VCaP (cell line): ENCODE data around the gene TIMM50.
"Not testable (repeated sequence)": the region's sequence is repeated elsewhere in the genome, so short reads cannot be mapped to it uniquely, and the experiment has no call there.

Experiments
- H3K27ac ChIP-seq: fragments of 450-650 bp; 2 replicates; pipeline ENCODE4 v1.5.1; 2017
- TF ChIP-seq, protein P1 (sequence below): fragments of 450-650 bp; conservative IDR thresholded peaks from 2 replicates; pipeline ENCODE4 v1.5.1; 2017; ENCODE audit warnings: mild to moderate bottlenecking, moderate library complexity

Gene TIMM50

DNA sequence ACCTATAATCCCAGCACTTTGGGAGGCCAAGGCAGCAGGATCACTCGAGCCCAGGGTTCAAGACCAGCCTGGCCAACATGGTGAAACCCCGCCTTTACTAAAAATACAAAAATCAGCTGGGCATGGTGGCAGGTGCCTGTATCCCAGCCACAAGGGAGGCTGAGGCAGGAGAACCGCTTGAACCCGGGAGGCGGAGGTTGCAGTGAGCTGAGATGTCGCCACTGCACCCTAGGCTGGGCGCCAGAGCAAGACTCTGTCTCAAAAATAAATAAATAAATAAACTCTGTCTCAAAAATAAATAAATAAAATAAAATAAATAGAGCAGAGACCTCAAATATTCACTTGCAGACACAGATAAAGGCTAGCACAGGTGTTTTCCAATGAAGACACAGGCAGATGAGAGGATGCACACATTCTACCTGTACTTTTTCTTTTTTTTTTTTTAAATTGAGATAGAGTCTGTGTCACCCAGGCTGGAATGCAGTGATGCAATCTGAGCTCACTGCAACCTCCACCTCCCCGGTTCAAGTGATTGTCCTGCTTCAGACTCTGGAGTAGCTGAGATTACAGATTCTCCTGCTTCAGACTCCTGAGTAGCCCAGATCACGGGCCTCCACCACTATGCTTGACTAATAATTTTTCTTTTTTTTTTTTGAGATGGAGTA is 42.2 kb upstream of the TIMM50 start:
- H3K27ac ChIP-seq = no peak overlapping the region
- TF ChIP-seq, protein P1, sequence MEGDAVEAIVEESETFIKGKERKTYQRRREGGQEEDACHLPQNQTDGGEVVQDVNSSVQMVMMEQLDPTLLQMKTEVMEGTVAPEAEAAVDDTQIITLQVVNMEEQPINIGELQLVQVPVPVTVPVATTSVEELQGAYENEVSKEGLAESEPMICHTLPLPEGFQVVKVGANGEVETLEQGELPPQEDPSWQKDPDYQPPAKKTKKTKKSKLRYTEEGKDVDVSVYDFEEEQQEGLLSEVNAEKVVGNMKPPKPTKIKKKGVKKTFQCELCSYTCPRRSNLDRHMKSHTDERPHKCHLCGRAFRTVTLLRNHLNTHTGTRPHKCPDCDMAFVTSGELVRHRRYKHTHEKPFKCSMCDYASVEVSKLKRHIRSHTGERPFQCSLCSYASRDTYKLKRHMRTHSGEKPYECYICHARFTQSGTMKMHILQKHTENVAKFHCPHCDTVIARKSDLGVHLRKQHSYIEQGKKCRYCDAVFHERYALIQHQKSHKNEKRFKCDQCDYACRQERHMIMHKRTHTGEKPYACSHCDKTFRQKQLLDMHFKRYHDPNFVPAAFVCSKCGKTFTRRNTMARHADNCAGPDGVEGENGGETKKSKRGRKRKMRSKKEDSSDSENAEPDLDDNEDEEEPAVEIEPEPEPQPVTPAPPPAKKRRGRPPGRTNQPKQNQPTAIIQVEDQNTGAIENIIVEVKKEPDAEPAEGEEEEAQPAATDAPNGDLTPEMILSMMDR = no peak

- H3K27ac ChIP-seq = peak overlapping the region; percentile 95
- TF ChIP-seq, protein P1 = no peak
Observed at GRCh38 chr19:39444598-39445195, 35.9 kb upstream of the TIMM50 start.

DNA sequence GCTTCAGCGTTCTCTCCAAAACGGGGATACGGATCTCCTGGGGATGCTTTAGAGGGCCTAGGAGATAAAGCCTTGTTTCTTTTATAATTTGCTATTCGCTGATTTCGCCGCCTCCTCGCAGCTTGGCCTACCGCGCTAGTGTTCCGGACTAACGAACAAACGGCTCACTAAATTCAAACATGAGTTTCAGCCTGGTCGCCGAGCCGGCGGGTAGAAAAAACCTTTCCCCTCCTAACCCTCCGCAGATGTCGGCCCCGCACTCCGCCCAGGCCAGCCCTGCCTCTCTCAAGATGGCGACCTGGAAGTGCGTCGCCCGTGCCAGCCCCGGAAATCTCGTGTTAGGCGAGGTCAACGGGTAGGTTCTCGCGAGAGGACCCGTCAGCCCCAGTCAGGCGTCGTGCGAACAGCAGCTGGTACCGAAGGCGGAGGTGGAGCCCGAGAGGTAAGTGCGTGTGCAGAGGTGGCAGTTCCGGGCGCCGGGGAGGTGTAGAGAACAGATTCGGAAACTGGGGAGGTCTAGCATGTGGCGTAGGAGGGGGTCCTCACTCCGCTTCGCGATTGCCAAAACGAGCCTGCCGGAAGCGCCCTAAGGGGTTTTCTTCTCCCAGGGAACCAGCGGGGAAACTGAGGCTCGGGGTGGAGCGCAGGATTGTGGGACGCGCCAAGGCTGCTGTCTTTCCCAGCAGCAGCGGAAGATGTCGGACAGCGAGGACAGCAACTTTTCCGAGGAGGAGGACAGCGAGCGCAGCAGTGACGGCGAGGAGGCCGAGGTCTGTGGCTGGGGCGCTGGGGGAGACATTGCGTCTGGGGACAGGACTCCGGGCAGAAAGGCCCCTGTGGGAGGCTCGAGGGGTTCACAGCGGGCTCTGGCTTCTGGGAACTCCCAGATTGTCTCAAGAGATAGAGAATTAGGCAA is 35.2 kb upstream of the TIMM50 start, which contains the start of gene SUPT5H:
Gene SUPT5H (plus strand): TSS at position 387 of the 916 bp plus-strand sequence. CDS start 309 bp downstream, at position 696.
- TF ChIP-seq, protein P1 = no peak
- H3K27ac ChIP-seq = peak within 1 kb of the TSS; percentile 95

- H3K27ac ChIP-seq = peak overlapping the region; percentile 95
- TF ChIP-seq, protein P1 = no peak
Observed at GRCh38 chr19:39446365-39447084, 34.1 kb upstream of the TIMM50 start.

DNA sequence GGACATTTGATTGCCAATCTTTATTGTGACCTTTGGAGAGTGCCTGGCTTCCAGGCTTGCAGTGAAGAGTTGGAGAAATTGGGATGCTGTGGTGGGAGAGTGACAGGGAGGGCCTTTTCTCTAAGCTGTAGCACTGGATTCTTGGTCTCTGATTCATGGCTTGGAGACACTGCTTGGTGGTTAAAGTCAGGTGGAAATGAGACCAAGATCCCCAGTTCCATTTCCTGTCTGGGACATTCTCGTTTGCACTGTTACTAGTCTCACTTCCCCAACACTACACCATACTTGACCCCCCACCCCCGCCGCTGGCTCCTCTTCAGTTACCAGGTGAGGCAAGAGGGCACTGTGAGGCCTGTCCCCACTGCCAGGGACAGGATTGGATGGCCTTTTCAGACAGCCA is 32.4 kb upstream of the TIMM50 start:
- peak overlapping the region; percentile 95 for H3K27ac ChIP-seq

DNA sequence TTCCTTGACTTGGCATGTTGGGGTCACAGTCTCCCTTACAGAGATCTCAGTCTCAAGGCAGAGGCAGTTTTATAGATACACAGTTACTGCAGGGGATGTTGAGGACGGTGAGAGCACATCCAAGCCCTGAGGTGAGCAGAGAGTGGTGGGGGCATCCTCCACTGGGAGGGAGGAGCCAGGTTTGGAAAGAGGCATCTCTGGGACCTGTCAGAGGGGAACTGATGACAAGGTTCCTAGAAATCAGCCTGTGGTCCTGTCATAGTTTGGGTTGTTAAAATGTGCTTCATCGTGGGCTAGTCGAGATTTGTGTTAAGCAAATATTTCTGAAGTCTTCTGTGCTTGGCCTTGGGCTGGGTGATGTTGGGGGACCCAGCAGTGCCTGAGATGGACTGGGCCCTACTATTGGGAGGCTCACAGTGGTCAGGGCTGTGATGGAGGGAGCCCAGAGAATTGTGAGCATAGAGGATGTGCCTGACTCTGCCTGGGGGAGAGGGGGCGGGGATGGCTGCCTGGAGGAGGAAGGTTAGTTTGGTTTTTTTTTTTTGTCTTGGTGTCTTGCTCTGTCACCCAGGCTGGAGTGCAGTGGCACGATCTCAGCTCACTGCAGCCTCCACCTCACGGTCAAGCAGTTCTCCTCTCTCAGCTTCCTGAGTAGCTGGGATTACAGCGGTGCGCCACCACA is 31.4 kb upstream of the TIMM50 start:
- no peak overlapping the region for H3K27ac ChIP-seq
- TF ChIP-seq, protein P1 = no peak

More for the DNA sequence above, 32.4 kb upstream of the TIMM50 start:
- TF ChIP-seq, protein P1 = no peak

DNA sequence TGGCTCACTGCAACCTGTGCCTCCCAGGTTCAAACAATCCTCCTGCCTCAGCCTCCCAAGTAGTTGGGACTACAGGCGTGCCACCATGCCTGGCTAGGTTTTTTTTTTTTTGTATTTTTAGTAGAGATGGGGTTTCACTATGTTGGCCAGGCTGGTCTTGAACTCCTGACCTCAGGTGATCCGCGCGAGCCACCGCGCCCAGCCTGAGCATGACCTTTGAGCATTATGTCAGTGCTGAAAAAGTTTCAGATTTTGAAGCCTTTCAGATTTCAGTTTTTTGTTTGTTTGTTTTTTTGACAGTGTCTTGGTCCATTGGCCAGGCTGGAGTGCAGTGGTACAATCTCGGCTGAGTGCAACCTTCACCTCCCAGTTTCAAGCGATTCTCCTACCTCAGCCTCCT is 29.4 kb upstream of the TIMM50 start:
- not testable (repeated sequence) for H3K27ac ChIP-seq
